ENCODE measurements around the gene RINT1. TPM values are rescaled to one million over a fixed set of nuclear protein-coding genes. Genes with fewer than 3 reads are reported as not detected.

RINT1 gene
- total RNA-seq: 27.5 TPM

DNA sequence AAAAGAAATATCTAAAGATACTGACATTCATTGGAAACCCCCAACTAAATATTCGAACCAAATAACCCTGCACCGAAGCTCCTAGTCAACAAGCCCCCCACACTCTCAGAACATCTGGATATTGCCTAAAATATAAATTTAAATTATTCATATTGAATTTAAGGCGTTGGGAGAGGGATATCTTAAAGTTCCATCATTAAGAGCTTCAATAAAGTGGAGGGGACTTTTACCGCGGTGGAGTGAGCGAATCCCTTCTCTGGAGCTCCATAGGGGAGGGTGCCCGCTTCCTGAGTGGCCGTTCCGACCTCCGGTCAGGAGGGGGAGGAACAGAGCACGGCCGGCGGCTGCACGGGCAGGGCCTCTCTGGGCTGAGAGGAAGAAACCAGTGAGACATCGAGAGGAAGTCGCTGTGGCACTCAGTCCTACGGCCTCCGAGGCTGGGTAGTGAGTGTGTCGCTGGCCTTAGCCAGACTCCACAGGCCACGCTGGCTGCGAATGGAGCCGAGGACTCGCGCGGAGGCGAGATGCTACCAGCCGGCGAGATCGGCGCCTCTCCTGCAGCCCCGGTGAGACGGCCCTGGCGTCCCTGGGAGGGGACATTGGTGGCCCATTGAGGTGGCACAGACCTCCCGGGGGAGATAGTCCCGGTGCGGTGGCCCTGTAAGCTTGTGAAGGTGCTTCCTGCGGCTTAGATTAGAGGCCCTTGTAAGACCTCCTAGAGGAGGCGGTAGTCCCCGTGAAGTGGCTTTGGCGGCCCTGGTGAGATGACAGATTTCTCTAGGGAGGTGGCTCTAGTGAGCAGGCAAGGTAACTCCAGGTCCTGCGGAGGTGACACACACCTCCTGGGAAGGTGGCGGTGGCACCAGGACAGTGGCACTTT lies at the start of gene RINT1:
RINT1 (plus strand) TSS at position 410 of the 880 bp plus-strand sequence; CDS start at position 525, 115 bp downstream.
- TF ChIP-seq, protein P1, sequence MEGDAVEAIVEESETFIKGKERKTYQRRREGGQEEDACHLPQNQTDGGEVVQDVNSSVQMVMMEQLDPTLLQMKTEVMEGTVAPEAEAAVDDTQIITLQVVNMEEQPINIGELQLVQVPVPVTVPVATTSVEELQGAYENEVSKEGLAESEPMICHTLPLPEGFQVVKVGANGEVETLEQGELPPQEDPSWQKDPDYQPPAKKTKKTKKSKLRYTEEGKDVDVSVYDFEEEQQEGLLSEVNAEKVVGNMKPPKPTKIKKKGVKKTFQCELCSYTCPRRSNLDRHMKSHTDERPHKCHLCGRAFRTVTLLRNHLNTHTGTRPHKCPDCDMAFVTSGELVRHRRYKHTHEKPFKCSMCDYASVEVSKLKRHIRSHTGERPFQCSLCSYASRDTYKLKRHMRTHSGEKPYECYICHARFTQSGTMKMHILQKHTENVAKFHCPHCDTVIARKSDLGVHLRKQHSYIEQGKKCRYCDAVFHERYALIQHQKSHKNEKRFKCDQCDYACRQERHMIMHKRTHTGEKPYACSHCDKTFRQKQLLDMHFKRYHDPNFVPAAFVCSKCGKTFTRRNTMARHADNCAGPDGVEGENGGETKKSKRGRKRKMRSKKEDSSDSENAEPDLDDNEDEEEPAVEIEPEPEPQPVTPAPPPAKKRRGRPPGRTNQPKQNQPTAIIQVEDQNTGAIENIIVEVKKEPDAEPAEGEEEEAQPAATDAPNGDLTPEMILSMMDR (IDR thresholded peaks at IDR 0.05): peak; percentile 7 to 53 (median 50)
- TF ChIP-seq POLR2AphosphoS5 (IDR thresholded peaks at IDR 0.05; ENCODE audit: insufficient read depth in 1 of 2, low read depth in 1 of 2) (peak; percentile 80 to 85), POLR2A (IDR thresholded peaks at IDR 0.05) (peak in 1 of 2 donors; percentile 65)
- DNase-seq (ENCODE audit: extremely low spot score in 2 of 2): peak in 1 of 2 donors; percentile 89
- intact Hi-C loops (cut with DNase I): no loop called here
- Histone ChIP-seq H3K27me3 (no peaks in the 10 kb centered on the region), H3K4me1 (peaks cover 18% of the 10 kb centered on the region), H3K9me3 (no peaks in the 10 kb centered on the region), H3K4me3 (peak within 1 kb of the TSS; percentile 89 to 99), H3K27ac (peak within 1 kb of the TSS; percentile 73), H3K36me3 (no peaks in the 10 kb centered on the region)

DNA sequence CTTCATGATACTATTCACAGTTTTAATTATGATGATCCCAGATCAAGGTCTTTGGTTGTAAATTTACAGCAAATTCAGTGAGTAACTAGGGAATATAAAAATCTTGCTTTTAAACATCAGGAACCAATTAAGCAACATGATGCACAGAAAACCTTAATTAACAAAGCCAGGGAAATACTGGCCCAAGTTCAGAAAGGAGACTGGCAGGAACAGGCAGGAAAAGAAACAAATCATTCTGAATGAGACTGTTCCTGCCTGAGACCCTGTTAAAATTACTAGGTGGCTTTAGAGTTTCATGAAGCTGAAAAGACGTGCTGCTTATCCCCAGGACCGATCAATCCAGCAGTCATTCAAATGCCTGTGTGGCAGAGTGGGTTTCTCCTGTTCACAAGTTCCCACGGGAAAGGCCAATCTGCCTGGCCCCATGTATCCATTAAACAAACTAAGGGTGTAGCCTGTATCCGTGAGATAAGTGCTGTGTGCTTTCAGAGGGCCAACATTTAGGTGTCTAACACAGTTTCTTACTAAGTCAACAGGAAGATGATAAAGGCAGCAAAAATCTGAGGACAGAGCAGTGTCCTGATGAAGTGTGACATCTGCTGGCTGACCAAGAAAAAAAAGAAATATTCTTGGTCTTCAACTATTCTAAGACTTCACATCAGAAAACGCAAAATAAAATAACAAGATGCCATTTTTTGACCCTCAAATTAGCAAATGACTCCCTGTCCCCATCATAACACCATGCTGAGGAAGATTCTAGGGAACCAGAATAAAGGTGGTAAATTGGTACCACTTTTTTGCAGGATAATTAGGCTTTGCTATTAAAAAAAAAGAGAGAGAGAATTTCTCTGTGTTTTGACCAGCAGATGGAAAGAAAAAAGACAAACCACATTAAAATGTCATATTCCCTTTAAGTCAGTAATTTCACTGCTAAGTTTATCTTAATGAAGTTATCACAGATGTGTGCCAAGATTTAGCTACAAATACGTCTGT lies 44.1 kb upstream of the RINT1 start:
- Histone ChIP-seq H3K9me3 (no peaks in the 10 kb centered on the region), H3K4me3 (no peak overlapping the region), H3K36me3 (peaks cover 0 to 6% of the 10 kb centered on the region in 2 donors), H3K27ac (peak overlapping the region; percentile 62), H3K27me3 (no peaks in the 10 kb centered on the region), H3K4me1 (peaks cover 10% of the 10 kb centered on the region)
- TF ChIP-seq POLR2A (IDR thresholded peaks at IDR 0.05) (no peak), POLR2AphosphoS5 (IDR thresholded peaks at IDR 0.05; ENCODE audit: insufficient read depth in 1 of 2, low read depth in 1 of 2) (peak in 1 of 2 donors; percentile 79)
- TF ChIP-seq, protein P1 (IDR thresholded peaks at IDR 0.05): peak in 2 of 3 experiments; percentile 10 to 37
- no peak for DNase-seq (ENCODE audit: extremely low spot score in 2 of 2)
- intact Hi-C loops (cut with DNase I): no loop called here

DNA sequence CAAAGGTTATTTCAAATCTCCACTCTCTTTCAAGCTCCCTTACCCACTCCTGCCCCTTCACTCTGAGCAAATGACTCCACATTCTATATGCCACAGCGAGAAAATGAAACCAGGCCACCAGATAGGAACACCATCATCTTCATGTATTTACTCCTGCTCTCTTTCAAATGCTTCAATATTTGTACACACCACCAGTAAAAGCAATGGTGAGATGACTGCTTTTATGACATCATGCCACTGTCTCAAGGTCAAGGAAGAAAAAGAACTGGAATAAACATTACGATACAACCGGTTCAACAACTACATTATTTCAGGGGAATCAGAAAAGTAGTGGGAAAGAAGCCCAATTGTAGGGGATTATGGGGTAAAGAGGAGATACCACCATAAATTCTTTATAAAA lies 42.6 kb upstream of the RINT1 start:
- no peaks in the 10 kb centered on the region for H3K9me3 ChIP-seq
- H3K27ac ChIP-seq: no peak overlapping the region
- no peak overlapping the region for H3K4me3 ChIP-seq
- TF ChIP-seq POLR2A (IDR thresholded peaks at IDR 0.05) (no peak), POLR2AphosphoS5 (IDR thresholded peaks at IDR 0.05; ENCODE audit: insufficient read depth in 1 of 2, low read depth in 1 of 2) (no peak)
- TF ChIP-seq, protein P1 (IDR thresholded peaks at IDR 0.05): no peak
- no peaks in the 10 kb centered on the region for H3K27me3 ChIP-seq
- no peak for DNase-seq (ENCODE audit: extremely low spot score in 2 of 2)
- peaks cover 0 to 6% of the 10 kb centered on the region in 2 donors for H3K36me3 ChIP-seq
- peaks cover 10% of the 10 kb centered on the region for H3K4me1 ChIP-seq
- intact Hi-C loops (cut with DNase I): no loop called here

DNA sequence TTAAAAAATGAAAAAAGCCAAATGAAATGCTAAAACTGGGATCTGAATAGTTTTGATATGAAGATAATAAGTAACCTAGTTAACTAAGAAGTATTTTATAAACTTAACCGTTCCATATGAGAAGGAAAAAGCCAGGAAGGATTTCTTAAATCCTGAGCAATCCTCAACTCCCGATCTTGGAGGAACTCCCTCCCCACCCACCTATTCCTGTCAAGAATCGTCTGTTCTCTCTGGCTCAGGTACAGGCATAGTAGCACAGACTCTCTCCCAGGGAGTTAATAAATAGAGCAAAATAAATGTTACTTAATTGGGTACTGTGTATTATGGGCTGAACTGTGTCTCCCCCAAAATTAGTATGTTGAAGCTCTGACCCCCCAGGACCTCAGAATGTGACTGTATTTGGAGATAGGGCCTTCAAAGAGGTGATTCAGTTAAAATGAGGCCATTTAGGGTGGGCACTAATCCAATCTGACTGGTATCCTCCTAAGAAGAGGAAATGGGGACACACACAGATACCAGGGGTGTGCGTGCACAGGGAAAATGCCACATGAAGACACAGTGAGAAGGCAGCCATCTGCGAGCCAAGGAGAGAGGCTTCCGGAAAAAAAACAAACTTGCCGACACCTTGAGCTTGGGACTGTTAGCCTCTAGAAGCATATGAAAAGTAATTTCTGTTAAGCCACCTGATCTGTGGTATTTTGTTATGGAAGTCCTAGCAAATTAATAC lies 38.6 kb upstream of the RINT1 start:
- Histone ChIP-seq H3K36me3 (no peaks in the 10 kb centered on the region), H3K27me3 (no peaks in the 10 kb centered on the region), H3K9me3 (no peaks in the 10 kb centered on the region), H3K4me3 (no peak overlapping the region), H3K27ac (no peak overlapping the region), H3K4me1 (no peaks in the 10 kb centered on the region)
- no peak for DNase-seq (ENCODE audit: extremely low spot score in 2 of 2)
- TF ChIP-seq, protein P1 (IDR thresholded peaks at IDR 0.05): no peak
- TF ChIP-seq POLR2AphosphoS5 (IDR thresholded peaks at IDR 0.05; ENCODE audit: insufficient read depth in 1 of 2, low read depth in 1 of 2): no peak
- TF ChIP-seq POLR2A (IDR thresholded peaks at IDR 0.05): no peak
- intact Hi-C loops (cut with DNase I): no loop called here
